Mammary epithelial cell (primary cell): ENCODE results near the gene CEP104.

Experiments
- EZH2 ChIP-seq: IDR thresholded peaks from 2 replicates; pipeline ENCODE4 v1.6.1; 2012; ENCODE audit warnings: low read length, inconsistent platforms, borderline replicate concordance
- TF ChIP-seq, protein P1 (sequence below), 2 donors: IDR thresholded peaks in 1 of 2; conservative IDR thresholded peaks in 1 of 2; 2 replicates each; pipeline ENCODE4 v1.5.1; 2011 to 2012; ENCODE audit warnings: inconsistent platforms in 2 of 2, low read length in 2 of 2, mild to moderate bottlenecking in 2 of 2, control low read depth in 1 of 2, low read depth in 1 of 2; ENCODE audit not compliant: insufficient read depth in 1 of 2; ENCODE audit errors: extremely low read depth in 1 of 2

DNA sequence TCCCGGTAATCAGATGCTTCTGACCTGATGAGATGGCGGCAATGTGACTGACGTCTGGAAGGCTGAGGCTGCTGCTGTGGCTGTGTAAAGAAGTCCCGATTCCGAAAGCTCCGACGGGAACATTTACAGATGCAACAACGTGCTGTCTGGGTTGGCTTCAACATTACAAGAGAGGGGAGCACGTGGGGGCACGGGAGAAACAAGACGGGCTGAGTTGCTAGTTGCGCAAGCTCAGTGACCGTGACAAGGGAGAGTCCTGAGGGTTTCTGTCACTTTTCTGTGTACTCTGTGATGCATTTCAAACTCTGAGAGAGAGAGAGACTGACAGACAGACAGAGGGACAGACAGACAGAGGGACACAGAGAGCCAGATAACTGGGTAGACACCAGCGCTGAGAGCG, 35.1 kb downstream of the CEP104 start:
- TF ChIP-seq, protein P1, sequence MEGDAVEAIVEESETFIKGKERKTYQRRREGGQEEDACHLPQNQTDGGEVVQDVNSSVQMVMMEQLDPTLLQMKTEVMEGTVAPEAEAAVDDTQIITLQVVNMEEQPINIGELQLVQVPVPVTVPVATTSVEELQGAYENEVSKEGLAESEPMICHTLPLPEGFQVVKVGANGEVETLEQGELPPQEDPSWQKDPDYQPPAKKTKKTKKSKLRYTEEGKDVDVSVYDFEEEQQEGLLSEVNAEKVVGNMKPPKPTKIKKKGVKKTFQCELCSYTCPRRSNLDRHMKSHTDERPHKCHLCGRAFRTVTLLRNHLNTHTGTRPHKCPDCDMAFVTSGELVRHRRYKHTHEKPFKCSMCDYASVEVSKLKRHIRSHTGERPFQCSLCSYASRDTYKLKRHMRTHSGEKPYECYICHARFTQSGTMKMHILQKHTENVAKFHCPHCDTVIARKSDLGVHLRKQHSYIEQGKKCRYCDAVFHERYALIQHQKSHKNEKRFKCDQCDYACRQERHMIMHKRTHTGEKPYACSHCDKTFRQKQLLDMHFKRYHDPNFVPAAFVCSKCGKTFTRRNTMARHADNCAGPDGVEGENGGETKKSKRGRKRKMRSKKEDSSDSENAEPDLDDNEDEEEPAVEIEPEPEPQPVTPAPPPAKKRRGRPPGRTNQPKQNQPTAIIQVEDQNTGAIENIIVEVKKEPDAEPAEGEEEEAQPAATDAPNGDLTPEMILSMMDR (conservative IDR thresholded peaks at IDR 0.05 in 1 of 2, IDR thresholded peaks at IDR 0.05 in 1 of 2; ENCODE audit: extremely low read depth in 1 of 2, insufficient read depth in 1 of 2, low read depth in 1 of 2, low read length in 2 of 2) = no peak
- no peak for TF ChIP-seq EZH2
